HepG2 (cell line): ENCODE data around the gene SVOP. TPM values are rescaled to one million over a fixed set of nuclear protein-coding genes. Genes with fewer than 3 reads are reported as not detected.
A peak's percentile ranks its signal among the peaks of the same experiment; 100 is the strongest.

ENCODE experiments used
- FOXA3 ChIP-seq: IDR thresholded peaks from 2 replicates; pipeline ENCODE4 v1.6.1; 2016; ENCODE audit warnings: missing genetic modification reagents, missing compliant biosample characterization
- MED13 ChIP-seq: sonication (generic); formaldehyde crosslinking; IDR thresholded peaks from 2 replicates; pipeline ENCODE4 v1.5.0; 2020; ENCODE audit warnings: missing genetic modification reagents
- MEIS1 ChIP-seq: sonication (generic); formaldehyde crosslinking; IDR thresholded peaks from 2 replicates; pipeline ENCODE4 v1.9.0; 2021; ENCODE audit warnings: mild to moderate bottlenecking, missing genetic modification reagents, moderate library complexity, borderline replicate concordance
- MYNN ChIP-seq: sonication (generic); formaldehyde crosslinking; IDR thresholded peaks from 2 replicates; pipeline ENCODE4 v1.4.0; 2020; ENCODE audit warnings: mild to moderate bottlenecking, low read depth, missing genetic modification reagents
- MZF1 ChIP-seq: sonication (generic); formaldehyde crosslinking; IDR thresholded peaks from 2 replicates; pipeline ENCODE4 v1.8.1; 2023; ENCODE audit warnings: mild to moderate bottlenecking, missing genetic modification reagents, borderline replicate concordance
- NFYC ChIP-seq: IDR thresholded peaks from 2 replicates; pipeline ENCODE4 v1.6.1; 2016; ENCODE audit warnings: missing genetic modification reagents, missing compliant biosample characterization
- SAP130 ChIP-seq: IDR thresholded peaks from 2 replicates; pipeline ENCODE4 v1.6.1; 2016; ENCODE audit warnings: low read depth
- SOX13 ChIP-seq, 3 experiments: fragments of 450-650 bp in 1 of 3; sonication (generic) in 1 of 3; formaldehyde crosslinking in 1 of 3; IDR thresholded peaks in 2 of 3; conservative IDR thresholded peaks in 1 of 3; 2 replicates each; pipeline versions ENCODE4 v1.5.0 to v1.6.1; 2016 to 2020; ENCODE audit warnings: antibody characterized with exemption in 1 of 3, mild to moderate bottlenecking in 1 of 3, missing compliant biosample characterization in 1 of 3, missing genetic modification reagents in 1 of 3, moderate library complexity in 1 of 3
- SOX5 ChIP-seq: IDR thresholded peaks from 2 replicates; pipeline ENCODE4 v1.6.1; 2016; ENCODE audit warnings: borderline replicate concordance
- SOX6 ChIP-seq, 2 experiments: fragments of 450-650 bp in 1 of 2; sonication (generic) in 1 of 2; formaldehyde crosslinking in 1 of 2; IDR thresholded peaks; 2 replicates each; pipeline versions ENCODE4 v1.4.0 to v1.6.1; 2017 to 2020; ENCODE audit warnings: antibody characterized with exemption in 1 of 2, mild to moderate bottlenecking in 1 of 2, missing genetic modification reagents in 1 of 2
- SP4 ChIP-seq: sonication (generic); formaldehyde crosslinking; IDR thresholded peaks from 2 replicates; pipeline ENCODE4 v1.8.1; 2023; ENCODE audit warnings: mild to moderate bottlenecking, missing genetic modification reagents
- TMF1 ChIP-seq: sonication (generic); formaldehyde crosslinking; IDR thresholded peaks from 2 replicates; pipeline ENCODE4 v1.8.1; 2022; ENCODE audit warnings: low read depth, missing genetic modification reagents
- XRCC5 ChIP-seq: fragments of 200-400 bp; formaldehyde crosslinking; optimal IDR thresholded peaks from 2 replicates; pipeline ENCODE3; 2017; ENCODE audit warnings: mild to moderate bottlenecking, low read length
- ZNF207 ChIP-seq: fragments of 450-650 bp; IDR thresholded peaks from 2 replicates; pipeline ENCODE4 v1.6.1; 2016; ENCODE audit warnings: antibody characterized with exemption, borderline replicate concordance
- ZNF331 ChIP-seq: sonication (generic); formaldehyde crosslinking; IDR thresholded peaks from 2 replicates; pipeline ENCODE4 v1.4.0; 2020; ENCODE audit warnings: missing genetic modification reagents
- ZNF761 ChIP-seq: sonication (generic); formaldehyde crosslinking; conservative IDR thresholded peaks from 2 replicates; pipeline ENCODE4 v1.4.0; 2020; ENCODE audit warnings: mild to moderate bottlenecking, missing genetic modification reagents
- polyA plus RNA-seq, 8 experiments: library from polyadenylated mRNA; depleted of rRNA in 3 of 8; stranded (reverse) in 7 of 8; unstranded in 1 of 8; fragments of >200 nt; fragmentation: Illumina TruSeq in 4 of 8; extraction: Trizol in 4 of 8; gene quantifications; 2 replicates each; pipeline versions ENCODE4 v1.2.1 to v1.2.3, GENCODE V29; 2011 to 2016; ENCODE audit warnings: low read depth in 4 of 8, missing spikeins in 1 of 8, mixed read lengths in 1 of 8; ENCODE audit not compliant: insufficient read depth in 1 of 8
- total RNA-seq, 5 experiments: library from RNA; depleted of rRNA; stranded (reverse); fragments of >200 nt; fragmentation: Illumina TruSeq; extraction: Trizol; gene quantifications; 2 replicates each; pipeline ENCODE4 v1.2.3, GENCODE V29; 2016; ENCODE audit warnings: low read depth in 1 of 5

SVOP gene
- total and polyA plus RNA-seq, 2 of the 13 experiments (the other 11 are each of a cell fraction or from before 2014, with no cell fraction given), result not detected

GRCh38 chr12:108967869-108968540 lies 52.9 kb downstream of the SVOP start (continued):
- TF ChIP-seq SAP130 (CRISPR knock-in tag) (0 out of 2 replicates have a peak, but pooled peaks have one; percentile 25), ZNF331 (CRISPR knock-in tag) (0 out of 2 replicates have a peak, but pooled peaks have one; percentile 20), XRCC5 (no peak), SOX13 (IDR thresholded peaks at IDR 0.05) (no peak; the same call in 1 of the 2 replicates), SOX13 (CRISPR knock-in tag; conservative IDR thresholded peaks at IDR 0.05 in 1 of 2, IDR thresholded peaks at IDR 0.05 in 1 of 2) (peak in 1 of 2 experiments; percentile 76; a peak in 2 of 4 replicates), FOXA3 (0 out of 2 replicates have a peak, but pooled peaks have one; percentile 12), ZNF761 (CRISPR knock-in tag) (no peak), SOX5 (CRISPR knock-in tag) (peak; percentile 55; the same call in 1 of the 2 replicates), TMF1 (no peak), MED13 (CRISPR knock-in tag) (no peak), ZNF207 (no peak), NFYC (CRISPR knock-in tag) (no peak), SOX6 (IDR thresholded peaks at IDR 0.05) (no peak), SOX6 (CRISPR knock-in tag; IDR thresholded peaks at IDR 0.05) (0 out of 2 replicates have a peak, but pooled peaks have one; percentile 35), SP4 (no peak), MZF1 (CRISPR knock-in tag) (no peak), MEIS1 (CRISPR knock-in tag) (no peak), MYNN (CRISPR knock-in tag) (no peak)
